Sigmoid colon (tissue), 7 donors: Measurements from ENCODE around the gene LRRK2. TPM values are rescaled to one million over a fixed set of nuclear protein-coding genes. Genes with fewer than 3 reads are reported as not detected.

Source experiments
- DNase-seq: peaks from one replicate; pipeline ENCODE4 v3.0.0-alpha.2; 2019
- H3K27ac ChIP-seq, 4 donors: fragments of 200-600 bp; sonication (generic); one replicate each; pipeline ENCODE4 v1.5.1; 2016 to 2019; ENCODE audit warnings: mild to moderate bottlenecking in 1 of 4
- H3K27me3 ChIP-seq, 3 donors: fragments of 200-600 bp; sonication (generic); one replicate each; pipeline ENCODE4 v1.5.1; 2019; ENCODE audit warnings: mild to moderate bottlenecking in 1 of 3
- H3K36me3 ChIP-seq, 4 donors: fragments of 200-600 bp; sonication (generic); one replicate each; pipeline ENCODE4 v1.5.1; 2016 to 2019
- H3K4me1 ChIP-seq, 4 donors: fragments of 200-600 bp; sonication (generic); one replicate each; pipeline ENCODE4 v1.5.1; 2017 to 2019
- H3K4me3 ChIP-seq, 4 donors: fragments of 200-600 bp; sonication (generic); one replicate each; pipeline ENCODE4 v1.5.1; 2017 to 2019; ENCODE audit warnings: mild to moderate bottlenecking in 2 of 4, moderate library complexity in 1 of 4
- H3K9me3 ChIP-seq, 4 donors: fragments of 200-600 bp in 3 of 4; sonication (generic) in 3 of 4; one replicate each; pipeline versions ENCODE4 v1.5.1 to v1.6.1; 2013 to 2019
- EP300 ChIP-seq, 4 donors: sonication (generic); formaldehyde crosslinking; IDR thresholded peaks; one replicate each; pipeline ENCODE4 v1.6.1; 2017; ENCODE audit warnings: antibody characterized with exemption in 4 of 4
- POLR2A ChIP-seq, 2 donors: fragments of 450-650 bp; IDR thresholded peaks; one replicate each; pipeline ENCODE4 v1.6.1; 2016; ENCODE audit warnings: antibody characterized with exemption in 2 of 2, mild to moderate bottlenecking in 2 of 2, moderate library complexity in 2 of 2
- POLR2AphosphoS5 ChIP-seq, 4 donors: sonication (generic); formaldehyde crosslinking; IDR thresholded peaks; one replicate each; pipeline ENCODE4 v1.6.1; 2017; ENCODE audit warnings: antibody characterized with exemption in 4 of 4
- WGBS, 2 donors: extraction: QIAGEN DNeasy Blood & Tissue Kit; methylation state at CpG; one replicate each; pipeline ENCODE4 v1.1.7; 2013; 5-methylcytosine and 5-hydroxymethylcytosine counted together
- intact Hi-C: fragments of 100-400 bp; cut with DNase I; formaldehyde crosslinking; loops from one replicate; pipeline ENCODE4 v1.15.1; 2023
- polyA plus RNA-seq, 3 donors: library from polyadenylated mRNA; stranded (reverse); fragments of 200-250 nt; gene quantifications; one replicate each; pipeline ENCODE4 v1.2.3, GENCODE V29; 2013
- total RNA-seq, 4 donors: library from RNA; depleted of rRNA; stranded (reverse); fragments of >200 nt; gene quantifications; one replicate each; pipeline ENCODE4 v1.1.0, GENCODE V29; 2016
- TF ChIP-seq, protein P1 (sequence below), 4 experiments: fragments of 450-650 bp in 3 of 4; fragments of 200-600 bp in 1 of 4; IDR thresholded peaks; one replicate each; pipeline ENCODE4 v1.5.1; 2016 to 2019; ENCODE audit warnings: antibody characterized with exemption in 4 of 4, mild to moderate bottlenecking in 3 of 4, moderate library complexity in 2 of 4
- donor health status: healthy with polysubstance abuse.
- donor health status: Bipolar disorder and iron deficiency.
- donor health status: healthy.

Gene LRRK2
- total and polyA plus RNA-seq, 7 donors: 0.92 to 29.9 (median 18.7) TPM

DNA sequence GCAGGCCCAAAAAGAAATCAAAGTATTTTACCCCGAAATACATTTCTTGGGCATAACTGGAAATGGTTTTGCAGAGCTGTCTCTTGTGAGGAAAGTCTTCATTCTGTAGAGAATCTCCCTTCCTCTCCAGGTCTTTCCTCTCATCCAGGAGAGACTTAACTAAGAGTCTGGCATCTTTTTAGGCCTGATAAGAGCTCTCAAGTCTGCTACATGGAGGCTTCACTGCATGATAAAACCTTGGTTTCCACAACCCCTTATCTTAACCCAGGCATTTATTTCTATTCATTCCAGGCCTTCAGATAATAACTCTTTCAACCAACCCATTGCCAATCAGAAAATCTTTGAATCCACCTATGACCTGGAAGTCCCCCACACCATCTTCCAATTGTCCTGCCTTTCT lies 41.1 kb upstream of the LRRK2 start:
- H3K36me3 ChIP-seq: no peaks in the 10 kb centered on the region
- peaks cover 0 to 2% (median 0%) of the 10 kb centered on the region in 4 donors for H3K9me3 ChIP-seq
- no peak for DNase-seq
- H3K27me3 ChIP-seq: no peaks in the 10 kb centered on the region
- no peak overlapping the region for H3K27ac ChIP-seq
- intact Hi-C loops: no loop called here
- no peaks in the 10 kb centered on the region for H3K4me1 ChIP-seq
- TF ChIP-seq POLR2A (IDR thresholded peaks at IDR 0.05) (no peak), POLR2AphosphoS5 (IDR thresholded peaks at IDR 0.05) (no peak), EP300 (IDR thresholded peaks at IDR 0.05) (no peak)
- TF ChIP-seq, protein P1, sequence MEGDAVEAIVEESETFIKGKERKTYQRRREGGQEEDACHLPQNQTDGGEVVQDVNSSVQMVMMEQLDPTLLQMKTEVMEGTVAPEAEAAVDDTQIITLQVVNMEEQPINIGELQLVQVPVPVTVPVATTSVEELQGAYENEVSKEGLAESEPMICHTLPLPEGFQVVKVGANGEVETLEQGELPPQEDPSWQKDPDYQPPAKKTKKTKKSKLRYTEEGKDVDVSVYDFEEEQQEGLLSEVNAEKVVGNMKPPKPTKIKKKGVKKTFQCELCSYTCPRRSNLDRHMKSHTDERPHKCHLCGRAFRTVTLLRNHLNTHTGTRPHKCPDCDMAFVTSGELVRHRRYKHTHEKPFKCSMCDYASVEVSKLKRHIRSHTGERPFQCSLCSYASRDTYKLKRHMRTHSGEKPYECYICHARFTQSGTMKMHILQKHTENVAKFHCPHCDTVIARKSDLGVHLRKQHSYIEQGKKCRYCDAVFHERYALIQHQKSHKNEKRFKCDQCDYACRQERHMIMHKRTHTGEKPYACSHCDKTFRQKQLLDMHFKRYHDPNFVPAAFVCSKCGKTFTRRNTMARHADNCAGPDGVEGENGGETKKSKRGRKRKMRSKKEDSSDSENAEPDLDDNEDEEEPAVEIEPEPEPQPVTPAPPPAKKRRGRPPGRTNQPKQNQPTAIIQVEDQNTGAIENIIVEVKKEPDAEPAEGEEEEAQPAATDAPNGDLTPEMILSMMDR (IDR thresholded peaks at IDR 0.05): no peak
- WGBS, 2 donors: 78 to 91% methylated on average over 1 of the region's 1 CpG
- H3K4me3 ChIP-seq: no peak overlapping the region

- DNase-seq: no peak
- WGBS, 2 donors: 89 to 94% methylated on average over 4 of the region's 4 CpGs
- TF ChIP-seq EP300 (IDR thresholded peaks at IDR 0.05): no peak
- TF ChIP-seq, protein P1 (IDR thresholded peaks at IDR 0.05): no peak
- Histone ChIP-seq H3K4me3 (no peak overlapping the region), H3K9me3 (peaks cover 0 to 2% (median 0%) of the 10 kb centered on the region in 4 donors), H3K36me3 (no peaks in the 10 kb centered on the region), H3K27me3 (no peaks in the 10 kb centered on the region), H3K27ac (no peak overlapping the region), H3K4me1 (no peaks in the 10 kb centered on the region)
- intact Hi-C loops: no loop called here
Measured at GRCh38 chr12:40184493-40185302, 40.1 kb upstream of the LRRK2 start.

- H3K9me3 ChIP-seq: peaks cover 0 to 2% (median 0%) of the 10 kb centered on the region in 4 donors
- H3K27ac ChIP-seq: no peak overlapping the region
- H3K4me1 ChIP-seq: no peaks in the 10 kb centered on the region
- H3K36me3 ChIP-seq: no peaks in the 10 kb centered on the region
- H3K4me3 ChIP-seq: no peak overlapping the region
- WGBS, 2 donors: 83 to 88% methylated on average over 4 of the region's 4 CpGs
- TF ChIP-seq POLR2A (IDR thresholded peaks at IDR 0.05) (no peak), EP300 (IDR thresholded peaks at IDR 0.05) (no peak), POLR2AphosphoS5 (IDR thresholded peaks at IDR 0.05) (no peak)
- TF ChIP-seq, protein P1 (IDR thresholded peaks at IDR 0.05): no peak
- intact Hi-C loops: no loop called here
- DNase-seq: no peak
- no peaks in the 10 kb centered on the region for H3K27me3 ChIP-seq
Measured at GRCh38 chr12:40185303-40185693, 39.5 kb upstream of the LRRK2 start.

- H3K4me3 ChIP-seq: no peak overlapping the region
- H3K4me1 ChIP-seq: no peaks in the 10 kb centered on the region
- H3K9me3 ChIP-seq: no peaks in the 10 kb centered on the region
- H3K27me3 ChIP-seq: no peaks in the 10 kb centered on the region
- TF ChIP-seq POLR2A (IDR thresholded peaks at IDR 0.05): no peak
- TF ChIP-seq, protein P1 (IDR thresholded peaks at IDR 0.05): no peak
- TF ChIP-seq POLR2AphosphoS5 (IDR thresholded peaks at IDR 0.05): no peak
- no peak for TF ChIP-seq EP300 (IDR thresholded peaks at IDR 0.05)
- H3K36me3 ChIP-seq: no peaks in the 10 kb centered on the region
- WGBS, 2 donors: 81 to 89% methylated on average over 6 of the region's 6 CpGs
- DNase-seq: no peak
- intact Hi-C loops: no loop called here
- H3K27ac ChIP-seq: no peak overlapping the region
Measured at GRCh38 chr12:40188558-40189320, 36.1 kb upstream of the LRRK2 start.
